HG03064 (cell line): ENCODE results near the gene NEFH.

Experiments
- ATAC-seq: cut with Tn5 transposase; IDR thresholded peaks from one replicate; pipeline ENCODE4 v1.9.1; 2021; ENCODE audit warnings: low read depth; ENCODE audit not compliant: unreplicated experiment

Gene NEFH

GRCh38 chr22:29539105-29539504 is 59.1 kb downstream of the NEFH start:
- ATAC-seq = no peak
